ENCODE data around the gene KRT77.

KRT77 gene

GRCh38 chr12:52702338-52702737, 986 bp downstream of the KRT77 start:
- DNase-seq (ENCODE audit: low read depth) = no peak
- TF ChIP-seq CTCF (IDR thresholded peaks at IDR 0.05; ENCODE audit: insufficient read depth, low read depth, low read length, missing control alignments) = no peak
- no peak overlapping the region for H3K4me3 ChIP-seq (ENCODE audit: low read depth, low read length)

- no peak for DNase-seq (ENCODE audit: low read depth)
- no peak for TF ChIP-seq CTCF (IDR thresholded peaks at IDR 0.05; ENCODE audit: insufficient read depth, low read depth, low read length, missing control alignments)
- H3K4me3 ChIP-seq (ENCODE audit: low read depth, low read length) = no peak overlapping the region
These were observed 2.0 kb downstream of the KRT77 start for GRCh38 chr12:52701281-52701680.

GRCh38 chr12:52699960-52700359, 3.4 kb downstream of the KRT77 start:
- no peak for TF ChIP-seq CTCF (IDR thresholded peaks at IDR 0.05; ENCODE audit: insufficient read depth, low read depth, low read length, missing control alignments)
- no peak for DNase-seq (ENCODE audit: low read depth)

GRCh38 chr12:52699373-52699772, 4.0 kb downstream of the KRT77 start:
- no peak overlapping the region for H3K4me3 ChIP-seq (ENCODE audit: low read depth, low read length)
- no peak for DNase-seq (ENCODE audit: low read depth)
- no peak for TF ChIP-seq CTCF (IDR thresholded peaks at IDR 0.05; ENCODE audit: insufficient read depth, low read depth, low read length, missing control alignments)

More at GRCh38 chr12:52699960-52700359, 3.4 kb downstream of the KRT77 start:
- no peak overlapping the region for H3K4me3 ChIP-seq (ENCODE audit: low read depth, low read length)

- no peak for DNase-seq (ENCODE audit: low read depth)
- no peak overlapping the region for H3K4me3 ChIP-seq (ENCODE audit: low read depth, low read length)
- no peak for TF ChIP-seq CTCF (IDR thresholded peaks at IDR 0.05; ENCODE audit: insufficient read depth, low read depth, low read length, missing control alignments)
These were observed 4.5 kb downstream of the KRT77 start for GRCh38 chr12:52698651-52699340.

- DNase-seq (ENCODE audit: low read depth) = no peak
- no peak for TF ChIP-seq CTCF (IDR thresholded peaks at IDR 0.05; ENCODE audit: insufficient read depth, low read depth, low read length, missing control alignments)
- no peak overlapping the region for H3K4me3 ChIP-seq (ENCODE audit: low read depth, low read length)
These were observed 6.2 kb downstream of the KRT77 start for GRCh38 chr12:52697058-52697582.

GRCh38 chr12:52696588-52696987, 6.7 kb downstream of the KRT77 start:
- no peak for DNase-seq (ENCODE audit: low read depth)
- no peak for TF ChIP-seq CTCF (IDR thresholded peaks at IDR 0.05; ENCODE audit: insufficient read depth, low read depth, low read length, missing control alignments)
- H3K4me3 ChIP-seq (ENCODE audit: low read depth, low read length) = no peak overlapping the region
